HTR-8/SVneo (cell line): ENCODE results near the gene COL25A1.
"Not testable (repeated sequence)": the region's sequence is repeated elsewhere in the genome, so short reads cannot be mapped to it uniquely, and the experiment has no call there.

Experiments
- DNase-seq: peaks from one replicate; pipeline ENCODE4 v3.0.0; 2011; ENCODE audit warnings: low spot score, mixed read lengths; ENCODE audit not compliant: insufficient read length
- FAIRE-seq: peaks from 2 replicates; lab custom pipeline; 2011; peaks lifted over from hg19 to GRCh38; lab: Jason Lieb, UNC

The COL25A1 gene

DNA sequence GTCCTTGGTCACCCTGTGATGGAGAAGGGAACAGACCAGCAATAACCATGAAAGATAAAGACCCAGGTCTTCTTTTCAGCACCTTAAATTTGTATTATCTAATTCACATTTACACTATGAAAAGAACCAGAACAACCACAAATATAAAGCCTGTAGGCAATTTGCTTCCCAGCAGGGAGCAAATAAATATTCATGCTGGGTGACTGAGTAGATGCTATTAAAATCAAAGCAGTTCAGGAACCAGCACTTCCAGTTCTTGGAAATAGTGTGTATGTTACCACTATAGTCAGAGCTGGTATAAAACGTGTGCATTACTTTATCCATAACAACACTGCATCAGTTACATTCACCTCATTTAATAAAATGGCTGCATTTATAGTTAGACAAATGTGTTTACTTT, 361.8 kb downstream of the COL25A1 start:
- no peak for DNase-seq
- no peak for FAIRE-seq

DNA sequence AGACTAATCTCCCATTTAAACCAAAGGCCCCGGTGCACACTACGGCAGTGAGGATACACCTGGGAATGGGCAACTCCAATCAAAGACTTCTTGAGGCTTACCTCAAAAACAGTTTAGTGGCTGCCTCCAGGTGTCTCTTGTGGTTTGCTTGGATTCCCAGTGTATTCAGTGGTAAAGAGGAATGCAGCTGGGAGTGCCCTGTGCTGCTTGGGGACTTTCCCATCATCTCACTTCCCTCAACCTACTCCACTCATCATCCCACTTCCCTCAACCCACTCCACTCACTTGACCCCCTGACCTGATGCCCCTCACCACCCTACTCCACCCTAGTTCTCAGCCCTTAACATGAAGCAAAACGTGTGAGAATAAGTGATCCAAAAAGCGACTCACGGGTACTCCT, 362.3 kb downstream of the COL25A1 start:
- FAIRE-seq = no peak
- no peak for DNase-seq

DNA sequence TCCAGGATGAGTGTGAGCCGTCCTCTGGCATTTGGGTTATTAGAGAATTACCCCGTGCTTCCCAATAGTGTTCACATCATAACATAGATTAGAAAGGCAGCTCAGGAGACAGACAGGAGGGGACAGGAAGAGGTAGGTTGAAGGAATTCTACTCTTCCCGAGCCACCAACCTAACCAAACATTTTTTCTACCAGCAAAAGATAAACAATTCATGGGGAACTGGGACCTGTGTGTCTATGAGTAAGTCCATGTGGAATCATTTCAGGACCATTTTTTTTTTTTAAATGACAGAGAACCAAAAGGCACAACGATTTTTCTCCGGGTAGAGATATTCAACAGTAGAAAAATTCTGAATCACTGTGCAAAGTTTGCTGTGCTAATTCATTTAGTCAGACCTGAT, 365.4 kb downstream of the COL25A1 start:
- no peak for FAIRE-seq
- DNase-seq = no peak

DNA sequence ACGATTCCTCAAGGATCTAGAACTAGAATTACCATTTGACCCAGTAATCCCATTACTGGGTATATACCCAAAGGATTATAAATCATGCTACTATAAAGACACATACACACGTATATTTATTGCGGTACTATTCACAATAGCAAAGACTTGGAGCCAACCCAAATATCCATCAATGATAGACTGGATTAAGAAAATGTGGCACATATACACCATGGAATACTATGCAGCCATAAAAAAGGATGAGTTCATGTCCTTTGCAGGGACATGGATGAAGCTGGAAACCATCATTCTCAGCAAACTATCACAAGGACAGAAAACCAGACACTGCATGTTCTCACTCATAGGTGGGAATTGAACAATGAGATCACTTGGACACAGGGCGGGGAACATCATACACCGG, 368.5 kb downstream of the COL25A1 start:
- not testable (repeated sequence) for DNase-seq, FAIRE-seq

DNA sequence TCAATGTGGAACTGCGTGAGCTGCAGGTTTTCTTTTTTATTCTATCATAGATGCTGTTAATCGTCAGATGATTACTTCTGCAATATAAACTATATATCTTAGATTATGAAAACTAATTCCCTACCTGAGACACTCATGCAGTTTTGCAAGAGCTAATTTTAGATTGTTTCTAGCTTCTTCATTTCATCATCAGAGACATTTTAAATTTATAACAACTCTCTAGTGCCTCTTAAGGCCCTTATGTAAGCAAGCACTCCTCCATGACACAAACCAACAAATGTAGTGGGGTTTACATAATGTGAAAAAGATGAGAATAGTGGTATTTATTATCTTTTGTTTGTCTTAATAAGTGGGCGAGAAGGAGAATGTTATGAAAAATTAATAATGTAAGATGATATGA, 369.4 kb downstream of the COL25A1 start:
- no peak for FAIRE-seq
- no peak for DNase-seq

DNA sequence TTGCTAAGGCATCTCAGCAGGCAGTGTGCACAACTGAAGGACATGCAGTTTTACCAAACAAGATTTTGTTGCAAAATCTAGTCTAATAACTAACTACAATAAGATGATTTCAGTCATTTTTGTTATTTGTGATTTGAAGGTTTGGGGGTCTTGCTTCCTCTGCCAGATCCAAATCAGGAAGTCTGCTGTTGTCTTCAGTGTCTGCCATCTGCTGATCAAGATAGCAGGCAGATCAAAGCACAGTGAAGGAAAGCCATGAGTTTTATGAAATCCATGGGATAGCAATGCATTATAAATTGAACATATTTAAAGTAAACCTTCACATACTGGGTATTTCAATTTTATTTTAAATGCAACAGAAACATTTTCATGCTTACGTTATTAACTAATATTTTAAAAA, 370.5 kb downstream of the COL25A1 start:
- DNase-seq = no peak
- no peak for FAIRE-seq

DNA sequence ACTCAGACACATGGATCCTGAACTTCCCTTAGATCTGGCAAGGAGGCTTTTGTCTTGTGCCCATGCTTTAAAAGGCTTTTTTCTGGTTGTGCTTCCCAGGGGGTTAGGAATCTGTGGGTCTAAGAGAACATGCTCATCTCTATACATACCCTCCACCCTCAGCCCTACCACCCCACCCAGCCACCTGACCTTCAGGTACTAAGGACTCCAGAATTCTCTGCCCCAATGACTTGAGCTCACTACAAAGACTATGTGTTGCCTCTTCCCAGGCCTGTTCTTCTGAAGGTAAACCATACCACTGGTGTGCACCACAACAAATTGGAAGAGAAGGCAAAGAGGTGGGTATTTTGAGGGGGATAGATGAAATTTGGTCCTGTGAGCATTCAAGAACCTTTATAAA, 372.3 kb downstream of the COL25A1 start:
- DNase-seq = no peak
- FAIRE-seq = no peak

DNA sequence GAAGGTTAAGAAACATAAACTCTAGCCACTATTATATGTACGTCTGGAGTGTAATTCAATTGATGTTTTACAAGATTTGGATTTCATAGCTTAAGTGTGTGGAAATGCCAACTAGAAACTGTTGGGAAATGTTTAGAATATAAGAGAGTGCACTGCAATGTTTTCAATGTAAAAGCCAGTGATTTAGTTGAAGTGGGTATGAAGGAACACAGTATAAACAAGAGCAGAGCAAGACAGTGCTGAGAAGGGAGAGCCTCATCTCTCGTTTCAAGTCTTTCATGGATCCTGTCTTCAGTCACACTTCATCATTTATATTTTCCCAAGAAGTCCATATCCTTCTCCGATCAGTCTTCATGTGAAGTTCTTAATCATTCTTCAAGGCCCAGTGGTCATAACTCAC, 375.7 kb downstream of the COL25A1 start:
- FAIRE-seq = no peak
- no peak for DNase-seq

DNA sequence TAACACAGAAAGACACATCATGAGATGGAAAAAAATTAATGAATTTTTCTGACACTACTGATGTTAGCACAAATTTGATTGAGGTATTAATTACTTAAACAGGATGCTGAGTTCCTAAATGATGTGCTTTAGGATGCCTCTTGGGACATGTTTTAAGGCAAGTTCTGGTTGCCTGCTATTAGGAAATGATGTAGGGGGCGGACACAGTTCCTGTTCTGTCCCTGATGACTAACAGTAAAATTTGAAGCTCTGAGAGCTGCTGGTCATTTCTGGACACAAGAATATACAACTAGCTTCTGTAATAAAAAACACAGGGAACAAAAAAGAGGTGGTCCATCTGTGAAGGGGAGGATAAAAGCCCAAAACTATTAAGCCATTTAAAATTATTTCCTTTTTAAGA, 376.4 kb downstream of the COL25A1 start:
- no peak for DNase-seq
- FAIRE-seq = no peak

DNA sequence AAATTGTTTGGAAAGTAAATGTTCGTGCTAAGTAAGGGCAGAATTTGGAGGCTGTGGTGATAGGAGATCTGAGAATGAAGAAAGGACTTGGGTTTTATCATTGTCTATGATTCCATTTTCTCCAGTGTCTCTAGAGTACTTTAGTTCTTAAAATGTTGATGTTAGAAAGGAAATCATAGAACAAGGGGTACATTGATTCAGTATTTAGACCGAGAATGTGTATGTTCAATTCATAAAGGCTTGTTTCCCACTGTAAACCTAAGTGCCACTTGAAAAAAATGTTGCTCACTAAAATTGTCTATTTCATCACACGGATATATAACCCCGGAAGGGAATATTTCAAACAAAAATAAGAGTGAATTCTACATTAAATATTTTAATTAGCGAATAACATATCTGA, 380.3 kb downstream of the COL25A1 start:
- FAIRE-seq (no peak), DNase-seq (no peak)

DNA sequence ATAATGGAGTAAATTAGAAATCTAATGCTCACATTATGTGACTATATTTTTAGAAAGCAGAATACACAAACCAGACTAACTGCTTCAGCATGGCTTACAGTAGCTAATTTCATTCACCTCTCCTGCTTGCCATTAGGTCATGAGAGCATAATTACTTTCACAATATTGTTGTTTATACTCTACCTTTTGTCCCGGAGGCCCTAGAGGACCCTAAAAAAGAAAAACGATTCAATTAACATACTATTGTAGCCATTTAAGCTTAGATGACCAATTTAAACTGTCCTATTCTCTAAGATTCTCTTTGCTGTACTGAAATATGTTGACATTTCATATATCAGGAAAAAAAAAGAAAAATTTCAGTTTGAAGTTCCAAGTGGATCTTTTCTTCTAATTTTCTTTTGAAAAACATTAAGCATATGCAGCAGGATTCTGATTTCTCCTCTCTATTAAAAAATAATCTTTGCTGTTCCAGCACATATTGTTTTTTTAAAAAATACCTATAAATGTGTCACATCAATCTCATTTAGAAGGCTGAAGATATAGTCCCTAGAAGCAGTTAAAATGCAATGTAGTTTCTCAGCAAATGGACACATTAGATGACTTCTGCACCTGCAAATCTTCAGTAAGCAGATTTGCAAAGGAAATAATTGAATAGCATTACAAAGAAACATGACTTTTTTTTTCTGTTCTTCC, 381.9 kb downstream of the COL25A1 start:
- DNase-seq (no peak), FAIRE-seq (no peak)

DNA sequence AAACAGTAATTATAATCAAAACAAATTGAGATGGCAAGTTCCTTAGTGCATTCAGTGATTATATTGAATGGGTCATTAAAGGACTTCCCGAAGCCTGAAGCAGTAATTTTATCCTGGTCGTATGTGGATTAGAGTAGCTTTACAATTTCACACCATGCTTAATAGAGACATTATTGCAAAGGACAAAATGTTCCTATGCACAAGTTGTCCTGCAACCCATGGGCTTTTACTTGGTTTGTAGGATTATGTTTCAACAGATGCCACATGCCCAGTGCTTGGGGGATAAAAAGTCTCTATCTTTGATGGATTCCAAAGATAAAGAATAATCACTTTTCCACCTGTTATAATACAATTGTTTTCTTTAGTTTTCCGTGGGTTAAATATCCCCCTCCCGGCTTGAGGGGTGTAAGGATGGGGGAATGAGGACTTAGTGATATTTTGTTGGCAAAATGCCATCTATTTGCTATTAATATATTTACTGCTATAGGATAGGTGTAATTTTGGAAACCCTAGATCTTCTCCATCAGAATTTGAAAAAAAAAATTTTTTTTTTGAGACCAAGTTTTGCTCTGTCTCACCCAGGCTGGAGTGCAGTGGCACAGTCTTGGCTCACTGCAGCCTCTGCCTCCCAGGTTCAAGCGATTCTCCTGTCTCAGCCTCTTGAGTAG, 383.1 kb downstream of the COL25A1 start:
- FAIRE-seq (no peak), DNase-seq (no peak)

DNA sequence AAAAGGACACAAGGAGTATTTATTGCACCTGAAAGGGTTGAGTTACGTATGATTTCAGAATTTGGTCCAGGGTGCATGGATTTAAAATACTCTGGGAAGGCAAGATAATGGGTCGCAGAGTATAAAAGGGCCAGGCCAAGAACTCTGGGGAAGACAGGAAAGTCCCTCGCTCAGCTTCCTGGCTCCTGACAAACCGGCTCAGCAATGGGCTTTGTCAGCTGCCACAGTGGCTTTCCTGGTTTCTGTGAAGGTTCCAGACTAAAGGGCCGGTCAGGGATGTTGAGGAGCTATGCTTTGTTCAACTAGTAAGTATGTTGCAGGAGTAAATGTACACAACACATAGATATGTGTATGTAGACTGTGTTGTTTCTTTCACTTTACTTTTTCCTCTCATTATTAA, 385.2 kb downstream of the COL25A1 start:
- DNase-seq (no peak), FAIRE-seq (no peak)

DNA sequence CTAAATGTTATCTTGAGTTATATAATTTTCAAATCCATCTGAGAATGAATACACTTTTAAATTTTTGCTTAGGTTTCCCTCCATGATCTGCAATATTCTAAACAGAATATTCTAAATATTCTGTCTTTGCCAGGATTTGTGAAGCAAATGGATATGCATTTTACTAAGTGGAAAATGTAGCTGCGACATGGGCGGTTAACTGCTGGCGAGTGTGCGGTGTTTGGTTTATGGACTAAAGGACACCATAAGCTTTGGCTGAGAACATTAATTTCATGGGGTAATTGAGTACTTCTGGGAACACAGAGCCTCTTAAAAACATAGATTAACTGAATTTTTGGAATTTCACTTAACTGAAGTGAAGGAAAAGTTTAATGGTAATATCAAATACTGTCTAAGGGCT, 385.8 kb downstream of the COL25A1 start:
- FAIRE-seq (no peak), DNase-seq (no peak)

DNA sequence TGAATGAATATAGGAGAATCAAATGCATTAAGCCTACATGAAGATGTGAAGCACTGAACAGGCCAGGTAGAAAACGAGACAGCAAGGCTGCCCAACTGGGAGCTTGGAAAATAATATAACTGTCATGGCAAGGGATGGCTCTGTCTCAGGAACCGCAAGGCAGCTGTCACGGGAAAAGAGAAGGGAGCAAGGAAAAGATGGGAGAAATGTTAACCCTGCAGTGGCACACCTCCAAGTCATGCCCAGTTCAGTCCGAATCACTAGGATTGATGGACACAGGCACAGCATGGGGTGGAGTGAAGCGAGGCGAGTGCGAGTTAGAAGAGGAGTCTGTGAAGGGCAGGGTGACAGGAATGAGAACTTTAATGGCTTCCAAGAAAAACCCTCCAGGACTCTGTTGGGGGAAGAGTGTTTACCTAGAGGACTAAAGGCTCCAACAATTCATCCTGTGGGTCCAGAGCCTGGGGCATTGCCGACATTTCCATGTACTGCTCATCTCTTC, 395.5 kb downstream of the COL25A1 start:
- DNase-seq = no peak
- FAIRE-seq = no peak

DNA sequence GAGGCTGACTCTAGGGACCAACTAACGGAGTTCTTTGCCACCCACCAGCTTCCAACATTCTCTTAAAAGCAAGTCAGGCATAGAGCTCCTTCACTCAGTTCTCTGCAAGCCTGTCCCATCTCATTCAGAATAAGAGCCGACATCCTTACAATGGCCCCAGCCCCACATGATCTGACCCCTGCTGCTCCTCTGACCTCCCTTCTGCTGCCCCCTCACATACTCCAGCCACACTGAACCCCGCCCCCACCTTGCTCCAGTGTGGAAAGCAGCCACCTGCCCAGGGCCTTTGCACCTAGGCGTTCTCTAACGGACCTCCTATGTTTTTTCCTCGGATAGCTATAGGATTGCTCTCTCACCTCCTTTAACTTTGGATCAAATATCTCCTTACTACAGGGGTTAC, 396.5 kb downstream of the COL25A1 start:
- no peak for FAIRE-seq

DNA sequence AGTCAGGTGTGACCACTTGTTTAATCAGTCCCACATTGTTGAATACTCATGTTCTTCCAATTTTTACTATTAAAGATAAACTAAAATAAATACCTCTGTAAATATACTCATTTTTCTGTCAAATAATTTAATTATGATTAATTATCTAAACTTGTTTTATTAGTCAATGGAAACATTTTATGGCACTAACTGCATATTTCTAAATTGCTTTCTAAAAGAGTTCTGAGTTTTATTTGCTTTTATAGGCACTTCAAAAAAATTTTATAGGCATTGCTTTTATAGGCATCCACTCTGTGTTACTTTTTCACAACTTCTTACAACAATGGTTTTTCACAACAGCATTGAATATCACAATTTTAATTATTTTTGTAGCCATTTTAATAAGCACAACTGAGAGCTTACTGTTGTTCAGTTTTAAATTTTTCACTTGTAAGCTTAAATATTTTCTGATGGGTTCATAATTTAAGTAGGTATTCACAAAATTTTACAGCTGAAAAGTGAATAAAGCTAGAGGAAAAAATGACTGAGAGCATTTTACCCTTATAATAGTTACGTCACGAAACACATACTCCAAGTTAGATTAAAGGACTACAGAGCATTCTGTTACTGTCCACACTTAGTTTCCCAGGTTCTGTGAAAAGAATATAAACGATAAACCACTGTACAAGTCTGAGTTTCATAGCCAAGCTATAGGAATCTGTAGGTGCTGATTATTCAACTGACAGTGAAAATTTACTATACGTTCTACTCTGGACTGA, 398.8 kb downstream of the COL25A1 start:
- no peak for FAIRE-seq
- no peak for DNase-seq

More for the DNA sequence above, 396.5 kb downstream of the COL25A1 start:
- no peak for DNase-seq

DNA sequence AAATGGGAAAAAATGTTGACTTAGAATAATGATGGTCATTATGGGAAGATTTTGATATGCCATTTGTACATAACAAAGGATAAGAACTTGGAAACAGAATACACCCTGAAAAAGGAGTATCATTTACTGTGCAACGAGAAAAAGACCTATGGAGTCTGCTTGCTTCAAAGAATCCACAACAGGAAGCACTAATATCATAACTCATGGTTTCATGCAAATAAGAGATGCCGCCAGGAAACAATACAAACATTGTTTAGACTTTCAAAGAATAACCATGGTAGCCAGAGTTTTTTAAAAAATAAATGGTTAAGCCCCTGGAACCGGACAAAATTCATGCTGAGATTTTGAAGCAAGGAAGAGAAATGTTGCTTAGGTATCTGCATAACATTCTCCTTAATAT, 399.7 kb downstream of the COL25A1 start:
- DNase-seq (no peak), FAIRE-seq (no peak)

DNA sequence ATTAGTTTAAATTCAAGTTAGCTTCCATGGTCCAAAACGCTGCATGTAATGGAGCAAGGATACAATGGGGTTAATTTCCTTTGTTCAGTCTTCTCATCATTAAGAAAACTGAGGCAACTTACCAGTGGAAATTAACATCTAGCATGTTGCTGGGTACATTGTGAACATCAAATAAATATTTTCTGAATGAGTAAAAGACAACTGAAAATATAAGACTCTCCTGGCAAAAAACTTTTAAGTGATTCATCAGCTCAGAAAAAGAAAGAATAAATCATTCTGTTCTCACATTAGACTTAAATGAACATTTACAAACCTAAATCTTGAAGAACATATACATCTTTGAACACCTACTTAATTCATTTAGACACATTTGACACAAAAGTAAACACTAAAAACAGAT, 401.2 kb downstream of the COL25A1 start:
- FAIRE-seq (no peak), DNase-seq (no peak)

DNA sequence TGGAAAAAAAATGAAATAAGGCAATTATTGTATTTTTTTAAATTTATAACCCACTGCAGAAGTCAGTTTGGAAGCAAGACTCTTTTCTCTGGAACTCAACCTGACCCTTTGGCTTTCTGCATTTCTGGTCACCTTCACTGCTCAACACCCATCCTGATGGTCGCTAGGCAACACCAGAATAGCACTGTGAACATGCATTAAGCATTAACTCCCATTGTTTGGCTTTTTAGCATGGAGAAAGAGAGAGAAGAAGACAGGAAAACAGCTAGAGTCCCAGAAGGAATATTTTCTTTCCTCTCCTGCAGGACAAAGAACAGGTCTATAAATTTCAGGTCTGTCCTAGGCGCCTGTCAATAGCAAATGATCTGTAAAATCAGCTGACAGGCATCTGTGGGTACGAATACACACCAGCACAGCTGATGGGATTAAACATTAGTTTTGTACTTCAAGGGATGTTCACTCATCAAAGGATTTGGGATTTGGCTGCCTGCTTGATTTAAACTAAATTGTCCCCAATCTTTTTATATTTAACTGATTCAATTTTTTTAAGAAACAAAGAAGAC, 402.4 kb downstream of the COL25A1 start:
- no peak for FAIRE-seq

DNA sequence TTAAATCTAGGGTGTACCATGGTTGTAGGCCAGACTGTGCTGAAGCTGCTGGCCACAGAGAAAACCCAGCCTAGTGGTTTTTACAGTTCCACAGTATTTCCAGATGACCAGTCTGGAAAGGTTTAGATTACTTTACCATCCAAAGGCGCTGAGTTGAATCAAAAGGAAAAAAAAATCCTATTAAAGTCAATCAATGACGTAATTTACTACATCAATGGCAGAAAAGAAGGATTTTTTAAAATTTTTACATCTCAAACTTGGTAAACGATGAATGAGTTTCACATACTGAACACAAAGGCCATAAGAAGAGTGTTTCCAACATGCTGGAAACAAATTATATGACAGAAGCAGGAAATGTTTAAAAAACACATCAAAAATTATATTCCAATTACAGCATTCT, 409.0 kb downstream of the COL25A1 start:
- FAIRE-seq = no peak
- DNase-seq = no peak

More for the DNA sequence above, 402.4 kb downstream of the COL25A1 start:
- no peak for DNase-seq
